Psoas muscle (tissue), 8 donors: ENCODE measurements around the gene ZMYM4. TPM values are rescaled to one million over a fixed set of nuclear protein-coding genes. Genes with fewer than 3 reads are reported as not detected.
"Not testable (repeated sequence)": the region's sequence is repeated elsewhere in the genome, so short reads cannot be mapped to it uniquely, and the experiment has no call there.

Experiments used
- ATAC-seq, 4 donors: fragments of 200-7000 bp; cut with Tn5 transposase; one replicate each; pipeline ENCODE4 v1.9.1; 2020; ENCODE audit warnings: moderate library complexity in 3 of 4, mild to moderate bottlenecking in 2 of 4
- DNase-seq, 2 donors: peaks; one replicate each; pipeline ENCODE4 v3.0.0-alpha.2; 2020
- H3K27ac ChIP-seq: fragments of 200-600 bp; one replicate; pipeline ENCODE4 v1.8.0; 2022
- H3K27me3 ChIP-seq, 3 donors: fragments of 200-600 bp in 1 of 3; one replicate each; pipeline versions ENCODE4 v1.6.1 to v1.8.0; 2013 to 2022; ENCODE audit warnings: low read length in 2 of 3, mild to moderate bottlenecking in 2 of 3, moderate library complexity in 1 of 3; ENCODE audit not compliant: insufficient read depth in 3 of 3
- H3K36me3 ChIP-seq, 2 donors: fragments of 200-600 bp in 1 of 2; one replicate each; pipeline versions ENCODE4 v1.6.1 to v1.8.0; 2013 to 2022; ENCODE audit warnings: low read depth in 1 of 2, mild to moderate bottlenecking in 1 of 2, moderate library complexity in 1 of 2; ENCODE audit not compliant: insufficient read depth in 1 of 2
- H3K4me1 ChIP-seq: fragments of 200-600 bp; one replicate; pipeline ENCODE4 v1.8.0; 2022
- H3K4me3 ChIP-seq: fragments of 200-600 bp; one replicate; pipeline ENCODE4 v1.8.0; 2022; ENCODE audit warnings: mild to moderate bottlenecking
- H3K9me3 ChIP-seq: fragments of 200-600 bp; one replicate; pipeline ENCODE4 v1.8.0; 2022
- WGBS, 3 donors: extraction: QIAGEN DNeasy Blood & Tissue Kit; methylation state at CpG; one replicate each; pipeline versions ENCODE4 v1.1.6 to v1.1.7; 2013; 5-methylcytosine and 5-hydroxymethylcytosine counted together
- intact Hi-C, 2 donors: fragments of 100-400 bp; cut with DNase I; formaldehyde crosslinking; loops; one replicate each; pipeline versions ENCODE4 v1.11.0 to v1.14.2; 2022
- polyA plus RNA-seq, 3 donors: library from polyadenylated mRNA; stranded (reverse); fragments of 200-250 nt; gene quantifications; one replicate each; pipeline ENCODE4 v1.2.3, GENCODE V29; 2013
- total RNA-seq, 4 donors: library from RNA; stranded (reverse); fragmentation: NEBNext Ultra II Directional in 2 of 4; extraction: Animal tissue kit (Norgen Biotek cat#: 25700) in 2 of 4; gene quantifications; one replicate each; pipeline versions ENCODE4 v1.2.1 to v1.2.4, GENCODE V29; 2021 to 2023
- TF ChIP-seq, protein P1 (sequence below): fragments of 200-600 bp; IDR thresholded peaks from one replicate; pipeline ENCODE4 v1.8.0; 2022; ENCODE audit warnings: antibody characterized with exemption
- donor health status: healthy with polysubstance abuse.
- donor health status: DM: no; HTN: no; CAD: no; lungs with moderate emphysema.
- donor health status: Bipolar disorder and iron deficiency.
- donor health status: healthy.
- donor health status: DM: yes; HTN: yes; CAD: no.
- donor health status: DM: no; HTN: no; CAD: no.
- donor health status: DM: no; HTN: no; CAD: no.
- donor health status: DM: yes; HTN: yes; CAD: no.

The ZMYM4 gene
- total and polyA plus RNA-seq, 7 donors: 4.6 to 32.6 (median 25.3) TPM

DNA sequence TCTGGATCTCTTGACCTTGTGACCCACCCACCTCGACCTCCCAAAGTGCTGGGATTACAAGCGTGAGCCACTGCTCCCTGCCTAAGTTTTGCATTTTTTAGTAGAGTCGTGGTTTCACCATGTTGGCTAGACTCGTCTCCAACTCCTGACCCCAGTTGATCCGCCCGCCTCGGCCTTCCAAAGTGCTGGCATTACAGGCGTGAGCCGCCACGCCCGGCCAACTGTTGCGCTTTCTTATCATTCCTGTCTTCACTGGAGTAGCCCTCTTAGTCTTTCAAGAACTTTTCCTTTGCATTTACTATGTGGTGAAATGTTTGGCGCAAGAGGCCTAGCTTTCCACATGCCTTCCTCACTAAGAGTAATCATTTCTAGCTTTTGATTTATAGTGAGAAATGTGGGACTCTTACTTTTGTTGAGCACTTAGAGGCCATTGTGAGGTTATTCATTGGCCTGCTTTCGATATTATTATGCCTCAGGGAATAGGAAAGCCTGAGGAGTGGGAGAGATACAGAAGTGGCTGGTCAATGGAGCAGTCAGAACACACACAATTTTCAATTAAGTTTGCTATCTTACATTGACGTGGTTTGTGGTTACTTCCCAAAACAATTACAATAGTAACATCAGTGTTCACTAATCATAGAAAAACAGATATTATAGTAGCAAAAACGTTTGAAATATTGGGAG lies 111.0 kb downstream of the ZMYM4 start:
- no peak for ATAC-seq
- no peaks in the 10 kb centered on the region for H3K27me3 ChIP-seq
- peaks cover 0 to 23% of the 10 kb centered on the region in 2 donors for H3K36me3 ChIP-seq

DNA sequence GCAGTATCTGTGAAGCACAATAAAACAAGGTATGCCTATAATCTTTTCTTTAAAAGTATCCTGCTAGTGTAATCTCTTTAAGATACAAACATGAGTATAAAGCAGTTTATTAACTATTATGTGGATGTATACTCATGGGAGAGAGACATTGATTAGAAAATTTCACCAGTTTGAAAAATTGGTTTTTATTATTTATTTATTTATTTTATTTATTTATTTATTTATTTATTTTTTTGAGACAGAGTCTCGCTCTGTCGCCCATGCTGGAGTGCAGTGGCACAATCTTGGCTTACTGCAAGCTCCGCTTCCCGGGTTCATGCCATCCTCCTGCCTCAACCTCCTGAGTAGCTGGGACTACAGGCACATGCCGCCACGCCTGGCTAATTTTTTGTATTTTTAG lies 111.6 kb downstream of the ZMYM4 start:
- H3K27ac ChIP-seq, intact Hi-C loops, ATAC-seq, H3K4me3 ChIP-seq, DNase-seq, H3K9me3 ChIP-seq, H3K4me1 ChIP-seq, H3K27me3 ChIP-seq: not testable (repeated sequence)
- 98 to 100% (median 99%) methylated on average over 6 of the region's 6 CpGs for WGBS, 3 donors
- H3K36me3 ChIP-seq: peaks cover 0 to 29% of the 10 kb centered on the region in 2 donors

More for the DNA sequence above, 111.0 kb downstream of the ZMYM4 start:
- no peak overlapping the region for H3K4me3 ChIP-seq
- intact Hi-C loops: no loop called here
- H3K9me3 ChIP-seq: no peaks in the 10 kb centered on the region
- DNase-seq: no peak
- 90 to 91% (median 91%) methylated on average over 16 of the region's 16 CpGs for WGBS, 3 donors
- no peaks in the 10 kb centered on the region for H3K4me1 ChIP-seq
- H3K27ac ChIP-seq: no peak overlapping the region
- TF ChIP-seq, protein P1, sequence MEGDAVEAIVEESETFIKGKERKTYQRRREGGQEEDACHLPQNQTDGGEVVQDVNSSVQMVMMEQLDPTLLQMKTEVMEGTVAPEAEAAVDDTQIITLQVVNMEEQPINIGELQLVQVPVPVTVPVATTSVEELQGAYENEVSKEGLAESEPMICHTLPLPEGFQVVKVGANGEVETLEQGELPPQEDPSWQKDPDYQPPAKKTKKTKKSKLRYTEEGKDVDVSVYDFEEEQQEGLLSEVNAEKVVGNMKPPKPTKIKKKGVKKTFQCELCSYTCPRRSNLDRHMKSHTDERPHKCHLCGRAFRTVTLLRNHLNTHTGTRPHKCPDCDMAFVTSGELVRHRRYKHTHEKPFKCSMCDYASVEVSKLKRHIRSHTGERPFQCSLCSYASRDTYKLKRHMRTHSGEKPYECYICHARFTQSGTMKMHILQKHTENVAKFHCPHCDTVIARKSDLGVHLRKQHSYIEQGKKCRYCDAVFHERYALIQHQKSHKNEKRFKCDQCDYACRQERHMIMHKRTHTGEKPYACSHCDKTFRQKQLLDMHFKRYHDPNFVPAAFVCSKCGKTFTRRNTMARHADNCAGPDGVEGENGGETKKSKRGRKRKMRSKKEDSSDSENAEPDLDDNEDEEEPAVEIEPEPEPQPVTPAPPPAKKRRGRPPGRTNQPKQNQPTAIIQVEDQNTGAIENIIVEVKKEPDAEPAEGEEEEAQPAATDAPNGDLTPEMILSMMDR: no peak

DNA sequence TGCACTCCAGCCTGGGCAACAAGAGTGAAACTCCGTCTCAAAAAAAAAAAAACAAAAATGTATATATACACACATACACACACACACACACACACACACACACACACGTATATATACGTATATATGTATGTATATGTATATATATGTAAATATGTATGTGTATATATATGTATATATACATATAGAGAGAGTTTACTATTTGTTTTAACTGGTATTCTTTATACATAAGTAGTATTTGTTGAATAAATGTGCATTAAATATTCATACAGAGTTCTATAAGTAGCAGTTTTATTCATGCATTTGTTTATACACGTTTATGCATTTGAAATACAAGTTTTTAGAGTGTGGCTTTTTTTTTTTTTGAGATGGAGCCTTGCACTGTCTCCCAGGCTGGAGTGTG lies 113.6 kb downstream of the ZMYM4 start:
- no peak for ATAC-seq
- DNase-seq: no peak
- TF ChIP-seq, protein P1: no peak
- H3K27me3 ChIP-seq: no peaks in the 10 kb centered on the region
- H3K36me3 ChIP-seq: peaks cover 4 to 48% of the 10 kb centered on the region in 2 donors
- intact Hi-C loops: no loop called here
- H3K4me3 ChIP-seq: no peak overlapping the region
- H3K27ac ChIP-seq: no peak overlapping the region
- WGBS, 3 donors: 87 to 89% (median 88%) methylated on average over 4 of the region's 4 CpGs
- no peaks in the 10 kb centered on the region for H3K4me1 ChIP-seq
- no peaks in the 10 kb centered on the region for H3K9me3 ChIP-seq

DNA sequence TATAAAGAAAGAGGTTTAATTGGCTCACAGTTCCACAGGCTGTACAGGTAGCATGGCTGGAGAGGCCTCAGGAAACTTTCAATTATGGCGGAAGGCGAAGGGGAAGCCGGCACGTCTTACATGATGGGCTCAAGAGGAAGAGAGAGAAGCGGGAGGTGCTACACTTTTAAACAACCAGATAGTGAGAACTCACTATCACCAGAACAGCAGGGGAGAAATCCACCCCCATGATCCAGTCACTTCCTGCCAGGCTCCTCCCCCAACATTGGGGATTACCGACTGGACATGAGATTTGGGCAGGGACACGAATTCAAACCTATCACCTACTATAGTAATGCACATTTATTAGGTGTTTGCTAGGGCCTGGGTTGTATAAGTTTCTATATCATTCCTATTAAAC lies 117.8 kb downstream of the ZMYM4 start:
- no peak overlapping the region for H3K27ac ChIP-seq
- H3K4me1 ChIP-seq: no peaks in the 10 kb centered on the region
- TF ChIP-seq, protein P1: no peak
- no peak for DNase-seq
- ATAC-seq: no peak
- intact Hi-C loops: no loop called here
- no peaks in the 10 kb centered on the region for H3K9me3 ChIP-seq
- H3K36me3 ChIP-seq: peaks cover 4 to 78% of the 10 kb centered on the region in 2 donors
- WGBS, 3 donors: 93% methylated on average over 7 of the region's 7 CpGs
- no peak overlapping the region for H3K4me3 ChIP-seq
- H3K27me3 ChIP-seq: no peaks in the 10 kb centered on the region

DNA sequence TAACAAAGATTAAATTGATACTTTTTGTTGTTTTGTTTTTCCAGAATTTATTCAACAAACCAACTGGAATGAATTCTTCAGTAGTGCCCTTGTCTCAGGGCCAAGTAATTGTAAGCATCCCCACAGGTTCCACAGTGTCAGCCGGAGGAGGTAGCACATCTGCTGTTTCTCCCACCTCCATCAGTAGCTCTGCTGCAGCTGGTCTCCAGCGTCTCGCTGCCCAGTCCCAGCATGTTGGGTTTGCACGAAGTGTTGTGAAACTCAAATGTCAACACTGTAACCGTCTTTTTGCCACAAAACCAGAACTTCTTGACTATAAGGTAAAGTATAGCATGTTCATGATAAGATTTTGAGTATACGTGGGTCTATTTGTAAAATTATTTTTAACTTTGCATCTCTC lies 118.5 kb downstream of the ZMYM4 start:
- TF ChIP-seq, protein P1: no peak
- intact Hi-C loops: no loop called here
- no peaks in the 10 kb centered on the region for H3K27me3 ChIP-seq
- H3K4me3 ChIP-seq: no peak overlapping the region
- no peak overlapping the region for H3K27ac ChIP-seq
- ATAC-seq (no peak), DNase-seq (no peak)
- 88 to 92% (median 89%) methylated on average over 6 of the region's 6 CpGs for WGBS, 3 donors
- H3K9me3 ChIP-seq: no peaks in the 10 kb centered on the region
- H3K4me1 ChIP-seq: no peaks in the 10 kb centered on the region
- H3K36me3 ChIP-seq: peaks cover 4 to 81% of the 10 kb centered on the region in 2 donors
